ENCODE results near the gene HMGCS2.

Gene HMGCS2

GRCh38 chr1:119784191-119784781 lies 15.6 kb upstream of the HMGCS2 start:
- no peak overlapping the region for H3K4me3 ChIP-seq
- H3K9ac ChIP-seq (ENCODE audit: insufficient read length) = no peak overlapping the region
- no peaks in the 10 kb centered on the region for H3K9me3 ChIP-seq (ENCODE audit: low read depth, low read length)
- H3K36me3 ChIP-seq (ENCODE audit: insufficient read depth, low read length) = no peaks in the 10 kb centered on the region
- no peak overlapping the region for H3K27ac ChIP-seq
- TF ChIP-seq FOXP2 (optimal IDR thresholded peaks at IDR 0.05; ENCODE audit: control extremely low read depth, extremely low read length, insufficient read depth) (no peak), EZH2 (IDR thresholded peaks at IDR 0.05) (no peak), POLR2AphosphoS5 (IDR thresholded peaks at IDR 0.05; ENCODE audit: borderline replicate concordance, low read depth, low read length) (no peak)
- DNase-seq (ENCODE audit: low read depth, low spot score) = no peak

- TF ChIP-seq FOXP2 (optimal IDR thresholded peaks at IDR 0.05; ENCODE audit: control extremely low read depth, extremely low read length, insufficient read depth) (no peak), EZH2 (IDR thresholded peaks at IDR 0.05) (no peak), POLR2AphosphoS5 (IDR thresholded peaks at IDR 0.05; ENCODE audit: borderline replicate concordance, low read depth, low read length) (no peak)
- H3K4me3 ChIP-seq = 0 out of 2 replicates have a peak overlapping the region, but pooled peaks have one; percentile 17
- no peak overlapping the region for H3K9ac ChIP-seq (ENCODE audit: insufficient read length)
- no peak for DNase-seq (ENCODE audit: low read depth, low spot score)
- H3K36me3 ChIP-seq (ENCODE audit: insufficient read depth, low read length) = no peaks in the 10 kb centered on the region
- H3K9me3 ChIP-seq (ENCODE audit: low read depth, low read length) = no peaks in the 10 kb centered on the region
- H3K27ac ChIP-seq = no peak overlapping the region
These were observed 14.9 kb upstream of the HMGCS2 start for GRCh38 chr1:119783354-119784185.

- peak; percentile 40 for DNase-seq (ENCODE audit: low read depth, low spot score)
These were observed 14.1 kb upstream of the HMGCS2 start for GRCh38 chr1:119782631-119783325.

GRCh38 chr1:119781434-119782210 lies 12.9 kb upstream of the HMGCS2 start:
- no peaks in the 10 kb centered on the region for H3K36me3 ChIP-seq (ENCODE audit: insufficient read depth, low read length)
- H3K9me3 ChIP-seq (ENCODE audit: low read depth, low read length) = no peaks in the 10 kb centered on the region
- no peak overlapping the region for H3K27ac ChIP-seq
- no peak overlapping the region for H3K9ac ChIP-seq (ENCODE audit: insufficient read length)
- TF ChIP-seq POLR2AphosphoS5 (IDR thresholded peaks at IDR 0.05; ENCODE audit: borderline replicate concordance, low read depth, low read length) (no peak), EZH2 (IDR thresholded peaks at IDR 0.05) (no peak), FOXP2 (optimal IDR thresholded peaks at IDR 0.05; ENCODE audit: control extremely low read depth, extremely low read length, insufficient read depth) (no peak)
- no peak for DNase-seq (ENCODE audit: low read depth, low spot score)
- H3K4me3 ChIP-seq = no peak overlapping the region

More at GRCh38 chr1:119782631-119783325, 14.1 kb upstream of the HMGCS2 start:
- Histone ChIP-seq H3K9me3 (ENCODE audit: low read depth, low read length) (no peaks in the 10 kb centered on the region), H3K4me3 (peak overlapping the region; percentile 17; the same call in 1 of the 2 replicates), H3K9ac (ENCODE audit: insufficient read length) (no peak overlapping the region), H3K27ac (no peak overlapping the region), H3K36me3 (ENCODE audit: insufficient read depth, low read length) (no peaks in the 10 kb centered on the region)
- TF ChIP-seq POLR2AphosphoS5 (IDR thresholded peaks at IDR 0.05; ENCODE audit: borderline replicate concordance, low read depth, low read length) (no peak), EZH2 (IDR thresholded peaks at IDR 0.05) (no peak), FOXP2 (optimal IDR thresholded peaks at IDR 0.05; ENCODE audit: control extremely low read depth, extremely low read length, insufficient read depth) (no peak)

GRCh38 chr1:119779869-119780356 lies 11.2 kb upstream of the HMGCS2 start:
- no peak overlapping the region for H3K4me3 ChIP-seq
- no peak for DNase-seq (ENCODE audit: low read depth, low spot score)
- no peaks in the 10 kb centered on the region for H3K36me3 ChIP-seq (ENCODE audit: insufficient read depth, low read length)
- no peak overlapping the region for H3K9ac ChIP-seq (ENCODE audit: insufficient read length)
- H3K9me3 ChIP-seq (ENCODE audit: low read depth, low read length) = no peaks in the 10 kb centered on the region
- H3K27ac ChIP-seq = no peak overlapping the region
- TF ChIP-seq POLR2AphosphoS5 (IDR thresholded peaks at IDR 0.05; ENCODE audit: borderline replicate concordance, low read depth, low read length) = no peak
- TF ChIP-seq FOXP2 (optimal IDR thresholded peaks at IDR 0.05; ENCODE audit: control extremely low read depth, extremely low read length, insufficient read depth) = no peak

- Histone ChIP-seq H3K27ac (no peak overlapping the region), H3K9me3 (ENCODE audit: low read depth, low read length) (no peaks in the 10 kb centered on the region), H3K4me3 (no peak overlapping the region), H3K9ac (ENCODE audit: insufficient read length) (no peak overlapping the region), H3K36me3 (ENCODE audit: insufficient read depth, low read length) (no peaks in the 10 kb centered on the region)
- no peak for DNase-seq (ENCODE audit: low read depth, low spot score)
- TF ChIP-seq FOXP2 (optimal IDR thresholded peaks at IDR 0.05; ENCODE audit: control extremely low read depth, extremely low read length, insufficient read depth) (no peak), POLR2AphosphoS5 (IDR thresholded peaks at IDR 0.05; ENCODE audit: borderline replicate concordance, low read depth, low read length) (no peak), EZH2 (IDR thresholded peaks at IDR 0.05) (no peak)
These were observed 10.3 kb upstream of the HMGCS2 start for GRCh38 chr1:119778886-119779560.

GRCh38 chr1:119778359-119778758 lies 9.7 kb upstream of the HMGCS2 start:
- H3K9me3 ChIP-seq (ENCODE audit: low read depth, low read length) = no peaks in the 10 kb centered on the region
- no peak for DNase-seq (ENCODE audit: low read depth, low spot score)
- TF ChIP-seq POLR2AphosphoS5 (IDR thresholded peaks at IDR 0.05; ENCODE audit: borderline replicate concordance, low read depth, low read length) (no peak), FOXP2 (optimal IDR thresholded peaks at IDR 0.05; ENCODE audit: control extremely low read depth, extremely low read length, insufficient read depth) (no peak), EZH2 (IDR thresholded peaks at IDR 0.05) (no peak)
- H3K27ac ChIP-seq = no peak overlapping the region
- no peaks in the 10 kb centered on the region for H3K36me3 ChIP-seq (ENCODE audit: insufficient read depth, low read length)
- H3K9ac ChIP-seq (ENCODE audit: insufficient read length) = no peak overlapping the region
- no peak overlapping the region for H3K4me3 ChIP-seq

Data from SK-N-MC (cell line).